Esophagus squamous epithelium (tissue), 5 donors: ENCODE measurements around the gene BICDL2. TPM values are rescaled to one million over a fixed set of nuclear protein-coding genes. Genes with fewer than 3 reads are reported as not detected.
A peak's percentile ranks its signal among the peaks of the same experiment; 100 is the strongest.
"Not testable (repeated sequence)": the region's sequence is repeated elsewhere in the genome, so short reads cannot be mapped to it uniquely, and the experiment has no call there.

Experiments
- DNase-seq: peaks from one replicate; lab custom pipeline; 2025; lab: John Stamatoyannopoulos, UW
- H3K27ac ChIP-seq, 4 donors: fragments of 200-600 bp; sonication (generic); one replicate each; pipeline ENCODE4 v1.5.1; 2016 to 2019; ENCODE audit warnings: mild to moderate bottlenecking in 1 of 4
- H3K27me3 ChIP-seq, 4 donors: fragments of 200-600 bp; sonication (generic); 1 replicate in 3 of 4; 2 replicates in 1 of 4; pipeline versions ENCODE4 v1.5.1 to v1.6.0; 2017 to 2021; ENCODE audit warnings: antibody characterized with exemption in 1 of 4
- H3K36me3 ChIP-seq, 3 donors: fragments of 200-600 bp; sonication (generic); one replicate each; pipeline ENCODE4 v1.5.1; 2016 to 2019
- H3K4me1 ChIP-seq, 3 donors: fragments of 200-600 bp; sonication (generic); one replicate each; pipeline ENCODE4 v1.5.1; 2017 to 2019
- H3K4me3 ChIP-seq, 4 donors: fragments of 200-600 bp; sonication (generic); 1 replicate in 3 of 4; 2 replicates in 1 of 4; pipeline ENCODE4 v1.5.1; 2016 to 2019; ENCODE audit warnings: mild to moderate bottlenecking in 2 of 4, moderate library complexity in 1 of 4
- H3K9me3 ChIP-seq, 3 donors: fragments of 200-600 bp; sonication (generic); one replicate each; pipeline ENCODE4 v1.5.1; 2016 to 2019
- POLR2A ChIP-seq, 4 donors: fragments of 450-650 bp; IDR thresholded peaks; one replicate each; pipeline ENCODE4 v1.6.1; 2017; ENCODE audit warnings: antibody characterized with exemption in 4 of 4, mild to moderate bottlenecking in 4 of 4, moderate library complexity in 3 of 4
- WGBS, 2 donors: methylation state at CpG; one replicate each; pipeline ENCODE4 v1.1.5; 2018; 5-methylcytosine and 5-hydroxymethylcytosine counted together
- intact Hi-C: fragments of 100-400 bp; cut with DNase I; formaldehyde crosslinking; loops from one replicate; pipeline ENCODE4 v1.15.0; 2022
- total RNA-seq, 4 donors: library from RNA; depleted of rRNA; stranded (reverse); fragments of >200 nt; gene quantifications; one replicate each; pipeline ENCODE4 v1.1.0, GENCODE V29; 2016
- TF ChIP-seq, protein P1 (sequence below), 6 experiments: fragments of 450-650 bp in 4 of 6; fragments of 200-600 bp in 2 of 6; sonication (generic) in 2 of 6; IDR thresholded peaks; one replicate each; pipeline ENCODE4 v1.5.1; 2016 to 2019; ENCODE audit warnings: antibody characterized with exemption in 6 of 6, mild to moderate bottlenecking in 4 of 6, moderate library complexity in 4 of 6
- donor health status: DM: yes; HTN: yes; CAD: no.

The BICDL2 gene, protein sequence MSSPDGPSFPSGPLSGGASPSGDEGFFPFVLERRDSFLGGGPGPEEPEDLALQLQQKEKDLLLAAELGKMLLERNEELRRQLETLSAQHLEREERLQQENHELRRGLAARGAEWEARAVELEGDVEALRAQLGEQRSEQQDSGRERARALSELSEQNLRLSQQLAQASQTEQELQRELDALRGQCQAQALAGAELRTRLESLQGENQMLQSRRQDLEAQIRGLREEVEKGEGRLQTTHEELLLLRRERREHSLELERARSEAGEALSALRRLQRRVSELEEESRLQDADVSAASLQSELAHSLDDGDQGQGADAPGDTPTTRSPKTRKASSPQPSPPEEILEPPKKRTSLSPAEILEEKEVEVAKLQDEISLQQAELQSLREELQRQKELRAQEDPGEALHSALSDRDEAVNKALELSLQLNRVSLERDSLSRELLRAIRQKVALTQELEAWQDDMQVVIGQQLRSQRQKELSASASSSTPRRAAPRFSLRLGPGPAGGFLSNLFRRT
- total RNA-seq = 100 to 1,000 TPM in 2 of 4 donors, 10 to 100 TPM in 2; 54.9 to 204 (median 96.4) TPM

DNA sequence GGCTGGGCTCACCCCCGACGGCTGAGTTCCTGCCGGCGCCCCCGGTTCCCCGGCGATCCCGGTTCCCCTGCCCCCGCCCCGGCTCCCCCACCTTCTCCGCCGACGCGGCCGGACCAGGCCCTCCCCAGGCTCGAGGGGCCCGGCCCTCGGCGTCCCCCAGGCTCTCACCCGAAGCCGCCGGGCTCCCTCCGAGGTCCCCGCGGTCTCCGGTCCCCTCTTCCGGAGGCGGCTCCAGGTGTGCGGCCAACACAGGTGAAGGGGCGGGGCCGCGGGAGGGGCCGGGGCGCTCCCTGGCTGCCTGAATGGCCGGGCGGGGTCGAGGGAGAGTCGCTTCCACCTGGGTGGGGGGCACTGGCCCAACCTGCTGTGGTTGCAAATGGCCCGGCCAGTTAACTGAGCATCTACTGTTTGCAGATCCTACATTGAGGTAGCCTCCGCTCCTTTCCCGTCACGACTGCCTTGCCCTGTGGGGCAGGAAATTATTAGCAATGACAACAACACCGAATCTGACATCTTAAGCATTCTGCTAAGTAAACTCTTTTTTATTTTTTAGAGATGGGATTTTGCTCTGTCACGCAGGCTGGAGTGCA, at the start of gene BICDL2:
TSS of gene BICDL2 (minus strand) at position 219 of the 590 bp plus-strand sequence. CDS start 1,448 bp downstream, outside the sequence.
- peak within 1 kb of the TSS; percentile 61 to 95 (median 92) for H3K27ac ChIP-seq
- H3K27me3 ChIP-seq = peaks cover 0 to 100% (median 14%) of the 10 kb centered on the region in 4 donors
- TF ChIP-seq POLR2A (IDR thresholded peaks at IDR 0.05) = peak in 1 of 4 donors; percentile 27
- TF ChIP-seq, protein P1, sequence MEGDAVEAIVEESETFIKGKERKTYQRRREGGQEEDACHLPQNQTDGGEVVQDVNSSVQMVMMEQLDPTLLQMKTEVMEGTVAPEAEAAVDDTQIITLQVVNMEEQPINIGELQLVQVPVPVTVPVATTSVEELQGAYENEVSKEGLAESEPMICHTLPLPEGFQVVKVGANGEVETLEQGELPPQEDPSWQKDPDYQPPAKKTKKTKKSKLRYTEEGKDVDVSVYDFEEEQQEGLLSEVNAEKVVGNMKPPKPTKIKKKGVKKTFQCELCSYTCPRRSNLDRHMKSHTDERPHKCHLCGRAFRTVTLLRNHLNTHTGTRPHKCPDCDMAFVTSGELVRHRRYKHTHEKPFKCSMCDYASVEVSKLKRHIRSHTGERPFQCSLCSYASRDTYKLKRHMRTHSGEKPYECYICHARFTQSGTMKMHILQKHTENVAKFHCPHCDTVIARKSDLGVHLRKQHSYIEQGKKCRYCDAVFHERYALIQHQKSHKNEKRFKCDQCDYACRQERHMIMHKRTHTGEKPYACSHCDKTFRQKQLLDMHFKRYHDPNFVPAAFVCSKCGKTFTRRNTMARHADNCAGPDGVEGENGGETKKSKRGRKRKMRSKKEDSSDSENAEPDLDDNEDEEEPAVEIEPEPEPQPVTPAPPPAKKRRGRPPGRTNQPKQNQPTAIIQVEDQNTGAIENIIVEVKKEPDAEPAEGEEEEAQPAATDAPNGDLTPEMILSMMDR (IDR thresholded peaks at IDR 0.05) = no peak
- H3K9me3 ChIP-seq = no peaks in the 10 kb centered on the region
- 24 to 28% methylated on average over 5 of the region's 44 CpGs for WGBS, 2 donors
- peak within 1 kb of the TSS; percentile 57 to 75 (median 70) for H3K4me3 ChIP-seq
- DNase-seq = no peak
- peaks cover 0 to 63% (median 6%) of the 10 kb centered on the region in 3 donors for H3K4me1 ChIP-seq
- H3K36me3 ChIP-seq = peaks cover 0 to 12% (median 0%) of the 10 kb centered on the region in 3 donors
- intact Hi-C loops = no loop called here

DNA sequence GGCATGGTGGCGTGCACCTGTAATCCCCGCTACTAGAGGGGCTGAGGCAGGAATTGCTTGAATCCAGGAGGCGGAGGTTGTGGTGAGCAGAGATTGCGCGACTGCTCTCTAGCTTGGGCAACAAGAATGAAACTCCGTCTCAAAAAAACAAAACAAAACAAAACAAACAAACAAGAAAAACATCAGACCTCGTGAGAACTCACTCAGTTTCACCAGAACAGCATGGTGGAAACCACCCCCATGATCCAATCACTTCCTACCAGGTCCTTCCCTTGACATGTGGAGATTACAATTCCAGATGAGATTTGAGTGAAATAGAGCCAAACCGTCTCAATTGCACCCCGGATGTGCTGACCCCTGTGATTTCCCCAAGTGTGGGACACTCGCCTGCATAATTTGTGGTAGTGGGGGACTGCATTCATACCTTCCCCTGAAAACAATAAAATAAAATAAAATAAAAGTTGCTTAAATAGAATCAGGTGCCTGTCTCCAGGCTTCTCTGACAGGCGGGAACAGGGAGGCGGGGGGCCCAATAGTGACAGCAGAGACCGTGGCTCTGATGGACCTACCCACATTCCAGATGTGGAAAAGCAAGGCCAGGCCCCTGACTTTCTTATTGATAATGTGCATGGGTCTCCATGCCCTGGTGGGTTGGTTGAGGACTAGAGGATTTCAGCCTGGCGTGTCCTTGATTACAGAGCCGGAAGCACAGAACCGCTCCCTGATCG, 49.3 kb upstream of the BICDL2 start:
- TF ChIP-seq POLR2A (IDR thresholded peaks at IDR 0.05) = no peak
- TF ChIP-seq, protein P1 (IDR thresholded peaks at IDR 0.05) = no peak
- WGBS, 2 donors = 82 to 84% methylated on average over 13 to 15 of the region's 17 CpGs
- no peaks in the 10 kb centered on the region for H3K36me3 ChIP-seq
- peaks cover 0 to 23% (median 0%) of the 10 kb centered on the region in 3 donors for H3K4me1 ChIP-seq
- no peaks in the 10 kb centered on the region for H3K9me3 ChIP-seq
- intact Hi-C loops = no loop called here
- H3K27me3 ChIP-seq = peaks cover 0 to 22% (median 0%) of the 10 kb centered on the region in 4 donors
- H3K27ac ChIP-seq = peak overlapping the region in 2 of 4 donors; percentile 69 to 84
- H3K4me3 ChIP-seq = peak overlapping the region; percentile 6 to 48 (median 22)
- no peak for DNase-seq

DNA sequence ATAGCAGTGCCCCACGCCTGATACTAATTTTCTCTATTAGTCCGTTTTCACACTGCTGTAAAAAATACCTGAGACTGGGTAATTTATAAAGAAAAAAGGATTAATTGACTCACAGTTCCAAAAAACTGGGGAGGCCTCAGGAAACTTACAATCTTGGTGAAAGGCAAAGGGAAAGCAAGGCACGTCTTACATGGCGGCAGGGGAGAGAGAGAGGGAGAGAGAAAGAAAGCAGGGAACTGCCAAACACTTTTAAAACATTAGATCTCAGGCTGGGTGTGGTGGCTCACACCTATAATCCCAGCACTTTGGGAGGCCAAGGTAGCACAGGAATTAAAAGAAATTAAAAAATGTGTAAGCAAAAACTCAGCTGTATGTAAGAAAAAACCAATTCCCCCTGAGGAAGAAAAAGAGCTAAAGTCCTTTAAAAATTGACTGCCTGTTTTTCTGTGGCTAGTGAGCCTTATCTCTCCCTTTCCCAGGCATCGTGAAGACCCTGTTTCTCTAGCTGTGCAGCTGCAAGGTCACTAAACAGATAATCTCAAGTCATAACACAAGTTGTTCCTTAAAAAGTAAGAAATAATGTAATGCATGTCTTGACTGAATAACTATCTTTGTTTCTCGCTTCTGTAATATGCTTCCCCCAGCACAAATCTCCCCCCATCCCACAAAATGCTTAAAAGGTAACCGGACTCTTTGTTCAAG, 48.4 kb upstream of the BICDL2 start:
- DNase-seq = no peak
- intact Hi-C loops = no loop called here
- 70 to 73% methylated on average over 6 to 7 of the region's 7 CpGs for WGBS, 2 donors
- peaks cover 0 to 23% (median 0%) of the 10 kb centered on the region in 3 donors for H3K4me1 ChIP-seq
- no peak overlapping the region for H3K4me3 ChIP-seq
- H3K9me3 ChIP-seq = no peaks in the 10 kb centered on the region
- no peak overlapping the region for H3K27ac ChIP-seq
- H3K27me3 ChIP-seq = peaks cover 0 to 19% (median 0%) of the 10 kb centered on the region in 4 donors
- H3K36me3 ChIP-seq = no peaks in the 10 kb centered on the region
- TF ChIP-seq, protein P1 (IDR thresholded peaks at IDR 0.05) = no peak
- TF ChIP-seq POLR2A (IDR thresholded peaks at IDR 0.05) = no peak

DNA sequence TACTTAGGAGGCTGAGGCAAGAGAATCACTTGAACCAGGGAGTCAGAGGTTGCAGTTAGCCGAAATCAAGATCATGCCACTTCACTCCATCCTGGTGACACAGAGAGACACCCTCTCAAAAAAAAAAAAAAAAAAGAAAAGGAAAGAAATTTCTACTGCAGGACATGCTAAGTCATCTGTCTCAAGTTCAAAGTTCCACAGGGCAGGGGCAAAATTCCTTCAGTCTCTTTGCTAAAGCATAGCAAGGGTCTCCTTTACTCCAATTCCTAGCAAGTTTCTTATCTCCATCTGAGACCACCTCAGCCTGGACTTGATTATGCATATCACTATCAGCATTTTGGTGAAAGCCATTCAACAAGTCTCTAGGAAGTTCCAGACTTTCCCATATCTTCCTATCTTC, 47.7 kb upstream of the BICDL2 start:
- DNase-seq = no peak
- TF ChIP-seq, protein P1 (IDR thresholded peaks at IDR 0.05) = no peak
- no peak for TF ChIP-seq POLR2A (IDR thresholded peaks at IDR 0.05)
- no peaks in the 10 kb centered on the region for H3K9me3 ChIP-seq
- intact Hi-C loops = no loop called here
- 82 to 88% methylated on average over 1 of the region's 1 CpG for WGBS, 2 donors
- peaks cover 0 to 18% (median 0%) of the 10 kb centered on the region in 4 donors for H3K27me3 ChIP-seq
- H3K4me1 ChIP-seq = peaks cover 0 to 23% (median 0%) of the 10 kb centered on the region in 3 donors
- no peak overlapping the region for H3K27ac ChIP-seq
- no peaks in the 10 kb centered on the region for H3K36me3 ChIP-seq
- H3K4me3 ChIP-seq = no peak overlapping the region

DNA sequence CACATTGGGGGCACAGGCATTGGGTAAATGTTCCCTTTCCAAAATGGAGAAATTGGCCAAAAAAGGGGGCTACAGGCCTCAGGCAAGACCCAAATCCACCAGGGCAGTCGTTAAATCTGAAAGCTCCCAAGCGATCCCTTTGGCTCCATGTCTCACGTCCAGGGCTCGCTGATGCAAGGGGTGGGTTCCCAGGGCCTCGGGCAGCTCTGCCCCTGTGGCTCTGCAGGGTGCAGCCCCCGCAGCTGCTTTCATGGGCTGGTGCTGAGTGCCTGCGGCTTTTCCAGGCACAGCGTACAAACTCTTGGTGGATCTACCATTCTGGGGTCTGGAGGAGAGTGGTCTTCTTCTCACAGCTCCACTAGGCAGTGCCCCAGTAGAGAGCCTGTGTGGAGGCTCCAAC, 46.7 kb upstream of the BICDL2 start:
- H3K36me3 ChIP-seq, H3K27ac ChIP-seq, intact Hi-C loops, DNase-seq, H3K4me3 ChIP-seq, H3K9me3 ChIP-seq: not testable (repeated sequence)
- peaks cover 0 to 23% (median 0%) of the 10 kb centered on the region in 3 donors for H3K4me1 ChIP-seq
- H3K27me3 ChIP-seq = peaks cover 0 to 15% (median 0%) of the 10 kb centered on the region in 4 donors
- 89 to 95% methylated on average over 7 to 8 of the region's 8 CpGs for WGBS, 2 donors

DNA sequence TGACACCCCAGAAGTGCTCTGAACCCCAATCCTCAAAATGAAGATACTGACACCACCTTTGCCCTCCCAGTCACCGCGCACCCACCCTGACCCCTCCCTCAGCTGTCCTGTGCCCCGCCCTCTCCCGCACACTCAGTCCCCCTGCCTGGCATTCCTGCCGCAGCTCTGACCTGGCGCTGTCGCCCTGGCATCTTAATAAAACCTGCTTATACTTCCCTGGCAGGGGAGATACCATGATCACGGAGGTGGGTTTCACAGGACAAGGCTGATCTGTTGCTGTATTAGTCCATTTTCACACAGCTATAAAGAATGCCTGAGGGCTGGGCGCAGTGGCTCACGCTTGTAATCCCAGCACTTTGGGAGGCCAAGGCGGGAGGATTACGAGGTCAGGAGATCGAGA, 45.2 kb upstream of the BICDL2 start:
- H3K27ac ChIP-seq, intact Hi-C loops, H3K4me1 ChIP-seq, H3K36me3 ChIP-seq, H3K4me3 ChIP-seq, DNase-seq, H3K9me3 ChIP-seq: not testable (repeated sequence)
- WGBS, 2 donors = 84 to 89% methylated on average over 6 to 12 of the region's 13 CpGs
- H3K27me3 ChIP-seq = peaks cover 0 to 15% (median 0%) of the 10 kb centered on the region in 4 donors
